RWPE1 (cell line): ENCODE data around the gene NIFK.
"Not testable (repeated sequence)": the region's sequence is repeated elsewhere in the genome, so short reads cannot be mapped to it uniquely, and the experiment has no call there.

Experiments
- CTCF ChIA-PET: fragments of 350-600 bp; sonication (Branson Sonifier 250); formaldehyde crosslinking; extraction: SDS; loops from one replicate; lab custom pipeline; 2021; lab: Yijun Ruan, JAX
- POLR2A ChIA-PET: fragments of 400-600 bp; formaldehyde crosslinking; extraction: SDS; loops from one replicate; lab custom pipeline; 2020; ENCODE audit warnings: antibody characterized with exemption; ENCODE audit not compliant: low non-redundant PET; lab: Yijun Ruan, JAX
- DNase-seq: peaks from one replicate; pipeline ENCODE4 v3.0.0; 2012; ENCODE audit warnings: low spot score
- H3K27ac ChIP-seq: fragments of 450-650 bp; 2 replicates; pipeline ENCODE4 v1.5.1; 2017
- TF ChIP-seq, protein P1 (sequence below): fragments of 450-650 bp; conservative IDR thresholded peaks from 2 replicates; pipeline ENCODE4 v1.5.1; 2017; ENCODE audit warnings: low read depth, mild to moderate bottlenecking

Gene NIFK

DNA sequence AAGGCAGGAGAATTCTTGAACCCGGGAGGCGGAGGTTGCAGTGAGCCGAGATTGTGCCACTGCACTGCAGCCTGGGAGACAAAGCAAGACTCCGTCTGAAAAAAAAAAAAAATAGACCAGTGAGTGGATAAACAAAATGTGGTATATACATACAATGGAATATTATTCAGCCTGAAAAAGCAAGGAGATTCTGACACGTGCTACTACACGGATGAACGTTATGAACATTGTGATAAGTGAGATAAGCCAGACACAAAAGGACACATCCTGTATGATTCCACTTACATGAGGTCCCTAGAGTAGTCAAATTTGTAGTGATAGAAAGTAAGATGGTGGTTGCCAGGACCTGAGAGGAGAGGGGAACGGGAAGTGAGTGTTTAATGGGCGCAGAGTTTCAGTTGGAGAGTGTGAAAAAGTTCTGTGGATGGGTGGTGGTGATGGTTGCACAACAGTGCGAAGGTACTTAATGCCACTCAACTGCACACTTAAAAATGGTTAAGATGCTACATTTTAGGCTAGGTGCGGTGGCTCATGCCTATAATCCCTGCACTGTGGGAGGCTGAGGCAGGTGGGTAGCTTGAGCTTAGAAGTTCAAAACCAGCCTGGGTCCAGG, 38.3 kb downstream of the NIFK start:
- H3K27ac ChIP-seq, result peak overlapping the region; percentile 85
- TF ChIP-seq, protein P1, sequence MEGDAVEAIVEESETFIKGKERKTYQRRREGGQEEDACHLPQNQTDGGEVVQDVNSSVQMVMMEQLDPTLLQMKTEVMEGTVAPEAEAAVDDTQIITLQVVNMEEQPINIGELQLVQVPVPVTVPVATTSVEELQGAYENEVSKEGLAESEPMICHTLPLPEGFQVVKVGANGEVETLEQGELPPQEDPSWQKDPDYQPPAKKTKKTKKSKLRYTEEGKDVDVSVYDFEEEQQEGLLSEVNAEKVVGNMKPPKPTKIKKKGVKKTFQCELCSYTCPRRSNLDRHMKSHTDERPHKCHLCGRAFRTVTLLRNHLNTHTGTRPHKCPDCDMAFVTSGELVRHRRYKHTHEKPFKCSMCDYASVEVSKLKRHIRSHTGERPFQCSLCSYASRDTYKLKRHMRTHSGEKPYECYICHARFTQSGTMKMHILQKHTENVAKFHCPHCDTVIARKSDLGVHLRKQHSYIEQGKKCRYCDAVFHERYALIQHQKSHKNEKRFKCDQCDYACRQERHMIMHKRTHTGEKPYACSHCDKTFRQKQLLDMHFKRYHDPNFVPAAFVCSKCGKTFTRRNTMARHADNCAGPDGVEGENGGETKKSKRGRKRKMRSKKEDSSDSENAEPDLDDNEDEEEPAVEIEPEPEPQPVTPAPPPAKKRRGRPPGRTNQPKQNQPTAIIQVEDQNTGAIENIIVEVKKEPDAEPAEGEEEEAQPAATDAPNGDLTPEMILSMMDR, result no peak
- no peak for DNase-seq
- ChIA-PET CTCF (no interaction called here), POLR2A (interaction anchor here (1.1 kb wide), 1 partner anchor 48 kb away, joined by 4 read pairs; no protein-coding TSS in a partner anchor)

- H3K27ac ChIP-seq, result peak overlapping the region; percentile 51
- no peak for DNase-seq
- CTCF ChIA-PET, result interaction anchor here (0.6 kb wide), 2 partner anchors 23 to 141 kb away, joined by 3 to 4 read pairs; no protein-coding TSS in a partner anchor
- POLR2A ChIA-PET, result no interaction called here
- TF ChIP-seq, protein P1, result no peak
Measured at GRCh38 chr2:121697108-121697631, 39.5 kb downstream of the NIFK start.

DNA sequence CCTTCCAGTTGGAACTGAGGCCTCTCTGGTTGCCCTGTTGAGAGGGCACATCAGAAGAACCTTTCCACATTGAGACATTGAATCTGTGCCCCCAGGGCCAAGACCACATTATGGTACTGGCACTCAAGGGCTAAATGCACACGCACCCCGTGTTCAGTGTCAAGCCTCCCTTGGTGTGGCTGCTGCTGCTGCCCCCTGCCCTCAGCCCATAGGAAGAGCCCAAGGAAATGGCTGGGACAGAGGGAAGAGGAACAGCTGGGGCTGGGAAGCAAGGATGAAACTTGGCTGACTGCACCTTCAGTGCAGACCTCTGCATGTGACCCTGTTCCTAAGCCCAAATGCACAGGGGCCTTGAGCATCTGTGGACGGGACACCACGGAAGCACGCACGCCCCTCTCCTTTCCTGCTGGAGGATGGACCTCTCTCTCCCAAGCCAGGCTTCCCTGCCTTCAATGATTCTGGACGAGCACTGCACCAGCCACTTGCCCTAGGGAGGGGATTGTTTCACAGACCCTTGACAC, 40.2 kb downstream of the NIFK start:
- DNase-seq, result no peak
- peak overlapping the region; percentile 51 for H3K27ac ChIP-seq
- CTCF ChIA-PET, result interaction anchor here (0.6 kb wide), 1 partner anchor 140 kb away, joined by 3 read pairs; no protein-coding TSS in a partner anchor
- POLR2A ChIA-PET, result no interaction called here
- TF ChIP-seq, protein P1, result no peak

- H3K27ac ChIP-seq, result peak overlapping the region; percentile 77
- DNase-seq, result no peak
- POLR2A ChIA-PET, result interaction anchor here (0.6 kb wide), 1 partner anchor 38 kb away, joined by 4 read pairs; no protein-coding TSS in a partner anchor
- CTCF ChIA-PET, result no interaction called here
- TF ChIP-seq, protein P1, result no peak
Measured at GRCh38 chr2:121695171-121695451, 41.6 kb downstream of the NIFK start.

DNA sequence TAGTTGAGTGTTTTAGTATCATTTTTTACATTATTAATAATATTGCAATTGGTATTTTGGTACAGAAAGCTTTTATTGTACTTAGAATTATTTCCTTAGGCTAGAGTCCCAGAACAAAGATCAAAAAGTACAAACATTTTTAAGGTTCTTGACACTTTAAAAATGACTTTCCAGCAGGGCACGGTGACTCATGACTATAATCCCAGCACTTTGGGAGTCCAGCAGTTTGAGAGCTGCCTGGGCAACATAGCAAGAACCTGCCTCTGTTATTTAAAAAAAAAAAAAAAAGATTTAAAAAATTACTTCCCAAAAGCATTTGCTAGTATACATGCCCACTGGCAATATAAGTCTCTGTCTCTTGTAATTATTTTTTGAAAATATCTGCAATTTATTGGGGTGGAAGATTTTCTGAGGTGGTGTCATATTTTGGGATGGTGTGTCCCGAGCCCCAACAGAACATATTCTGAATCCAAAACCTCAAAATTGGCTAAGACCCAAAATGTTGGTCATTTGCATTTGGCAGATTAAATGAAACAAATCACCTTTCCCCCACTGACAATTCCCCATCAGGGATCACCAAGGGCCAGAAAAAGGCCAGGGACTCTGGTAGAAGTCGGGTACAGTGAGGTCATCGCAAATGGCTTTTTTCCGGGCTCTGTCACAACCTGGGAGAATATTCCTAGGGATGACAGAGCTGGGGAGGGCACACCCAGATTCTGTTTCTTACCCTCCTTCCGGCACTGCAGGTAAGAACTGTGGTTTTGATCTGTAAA, 42.1 kb downstream of the NIFK start:
- ChIA-PET POLR2A (interaction anchor here (0.6 kb wide), 1 partner anchor 39 kb away, joined by 4 read pairs; no protein-coding TSS in a partner anchor), CTCF (interaction anchor here (0.8 kb wide), 1 partner anchor 156 kb away, joined by 3 read pairs; no protein-coding TSS in a partner anchor)
- TF ChIP-seq, protein P1, result no peak
- no peak for DNase-seq
- H3K27ac ChIP-seq, result peak overlapping the region; percentile 77

- DNase-seq, H3K27ac ChIP-seq, POLR2A ChIA-PET: not testable (repeated sequence)
- CTCF ChIA-PET, result interaction anchor here (0.6 kb wide), 1 partner anchor 160 kb away, joined by 3 read pairs; the partner anchor contains the start of gene RNU4ATAC
Measured at GRCh38 chr2:121690572-121690971, 46.1 kb downstream of the NIFK start.
